Thyroid gland (tissue), 4 donors: ENCODE results near the gene PTGER4. TPM values are rescaled to one million over a fixed set of nuclear protein-coding genes. Genes with fewer than 3 reads are reported as not detected.

Experiments
- DNase-seq, 2 donors: peaks; one replicate each; pipeline ENCODE4 v3.0.0-alpha.2; 2019
- H3K27ac ChIP-seq, 3 donors: fragments of 200-600 bp; sonication (generic); 1 replicate in 2 of 3; 2 replicates in 1 of 3; pipeline ENCODE4 v1.5.1; 2016 to 2019; ENCODE audit warnings: mild to moderate bottlenecking in 1 of 3, moderate library complexity in 1 of 3
- H3K27me3 ChIP-seq: fragments of 200-600 bp; sonication (generic); one replicate; pipeline ENCODE4 v1.5.1; 2019
- H3K36me3 ChIP-seq, 2 donors: fragments of 200-600 bp; sonication (generic); one replicate each; pipeline ENCODE4 v1.5.1; 2016 to 2019
- H3K4me1 ChIP-seq, 2 donors: fragments of 200-600 bp; sonication (generic); one replicate each; pipeline ENCODE4 v1.5.1; 2017 to 2019
- H3K4me3 ChIP-seq, 3 donors: fragments of 200-600 bp; sonication (generic); replicated peaks in 1 of 3; 1 replicate in 2 of 3; 2 replicates in 1 of 3; pipeline ENCODE4 v1.5.1; 2016; ENCODE audit warnings: mild to moderate bottlenecking in 1 of 3
- H3K9me3 ChIP-seq: fragments of 200-600 bp; sonication (generic); one replicate; pipeline ENCODE4 v1.5.1; 2017
- CTCF ChIP-seq, 6 experiments: fragments of 200-600 bp in 3 of 6; fragments of 450-650 bp in 3 of 6; sonication (generic) in 3 of 6; IDR thresholded peaks; one replicate each; pipeline ENCODE4 v1.5.1; 2016 to 2019; ENCODE audit warnings: antibody characterized with exemption in 6 of 6, mild to moderate bottlenecking in 2 of 6, inconsistent platforms in 1 of 6, moderate library complexity in 1 of 6
- POLR2A ChIP-seq, 2 donors: fragments of 450-650 bp; IDR thresholded peaks; one replicate each; pipeline ENCODE4 v1.6.1; 2017; ENCODE audit warnings: antibody characterized with exemption in 2 of 2, mild to moderate bottlenecking in 2 of 2, moderate library complexity in 1 of 2
- WGBS, 2 donors: methylation state at CpG; one replicate each; pipeline ENCODE4 v1.1.5; 2017; 5-methylcytosine and 5-hydroxymethylcytosine counted together
- intact Hi-C: fragments of 100-400 bp; cut with DNase I; formaldehyde crosslinking; loops from one replicate; pipeline ENCODE4 v1.15.1; 2023
- total RNA-seq, 4 donors: library from RNA; depleted of rRNA; stranded (reverse); fragments of >200 nt; gene quantifications; one replicate each; pipeline ENCODE4 v1.2.3, GENCODE V29; 2016

Gene PTGER4
- total RNA-seq, 4 donors from 2014 or later: 10.9 to 14.3 (median 12.0) TPM

GRCh38 chr5:40660751-40661150, 19.0 kb upstream of the PTGER4 start:
- DNase-seq: peak; percentile 60 to 72
- whole genome bisulfite sequencing, 2 donors: 36 to 45% methylated on average over 2 of the region's 2 CpGs
- Histone ChIP-seq H3K27me3 (no peaks in the 10 kb centered on the region), H3K27ac (no peak overlapping the region), H3K9me3 (no peaks in the 10 kb centered on the region), H3K4me1 (no peaks in the 10 kb centered on the region), H3K4me3 (no peak overlapping the region), H3K36me3 (no peaks in the 10 kb centered on the region)
- intact Hi-C loops: no loop called here
- no peak for TF ChIP-seq POLR2A (IDR thresholded peaks at IDR 0.05)
- no peak for TF ChIP-seq CTCF (IDR thresholded peaks at IDR 0.05)

GRCh38 chr5:40665635-40666298, 13.9 kb upstream of the PTGER4 start:
- Histone ChIP-seq H3K9me3 (no peaks in the 10 kb centered on the region), H3K4me3 (no peak overlapping the region), H3K4me1 (no peaks in the 10 kb centered on the region), H3K27ac (no peak overlapping the region), H3K27me3 (no peaks in the 10 kb centered on the region), H3K36me3 (no peaks in the 10 kb centered on the region)
- intact Hi-C loops: no loop called here
- TF ChIP-seq CTCF (IDR thresholded peaks at IDR 0.05) (no peak), POLR2A (IDR thresholded peaks at IDR 0.05) (no peak)
- WGBS, 2 donors: 90 to 92% methylated on average over 3 of the region's 3 CpGs
- no peak for DNase-seq

- Histone ChIP-seq H3K9me3 (no peaks in the 10 kb centered on the region), H3K4me3 (no peak overlapping the region), H3K27me3 (no peaks in the 10 kb centered on the region), H3K27ac (no peak overlapping the region), H3K36me3 (no peaks in the 10 kb centered on the region), H3K4me1 (no peaks in the 10 kb centered on the region)
- WGBS, 2 donors: 88 to 89% methylated on average over 1 of the region's 1 CpG
- no peak for DNase-seq
- intact Hi-C loops: no loop called here
- TF ChIP-seq CTCF (IDR thresholded peaks at IDR 0.05) (no peak), POLR2A (IDR thresholded peaks at IDR 0.05) (no peak)
Observed at GRCh38 chr5:40666657-40667056, 13.1 kb upstream of the PTGER4 start.

GRCh38 chr5:40667161-40667663, 12.5 kb upstream of the PTGER4 start:
- intact Hi-C loops: no loop called here
- H3K27me3 ChIP-seq: no peaks in the 10 kb centered on the region

More at GRCh38 chr5:40667161-40667663, 12.5 kb upstream of the PTGER4 start:
- no peaks in the 10 kb centered on the region for H3K36me3 ChIP-seq
- H3K9me3 ChIP-seq: no peaks in the 10 kb centered on the region
- DNase-seq: no peak
- no peak overlapping the region for H3K27ac ChIP-seq
- TF ChIP-seq POLR2A (IDR thresholded peaks at IDR 0.05) (no peak), CTCF (IDR thresholded peaks at IDR 0.05) (no peak)
- H3K4me1 ChIP-seq: no peaks in the 10 kb centered on the region
- H3K4me3 ChIP-seq: no peak overlapping the region
